ENCODE data around the gene RDH5. TPM values are rescaled to one million over a fixed set of nuclear protein-coding genes. Genes with fewer than 3 reads are reported as not detected.

Gene RDH5
- total and polyA plus RNA-seq, 12 donors: 1.9 to 41.4 (median 5.3) TPM

DNA sequence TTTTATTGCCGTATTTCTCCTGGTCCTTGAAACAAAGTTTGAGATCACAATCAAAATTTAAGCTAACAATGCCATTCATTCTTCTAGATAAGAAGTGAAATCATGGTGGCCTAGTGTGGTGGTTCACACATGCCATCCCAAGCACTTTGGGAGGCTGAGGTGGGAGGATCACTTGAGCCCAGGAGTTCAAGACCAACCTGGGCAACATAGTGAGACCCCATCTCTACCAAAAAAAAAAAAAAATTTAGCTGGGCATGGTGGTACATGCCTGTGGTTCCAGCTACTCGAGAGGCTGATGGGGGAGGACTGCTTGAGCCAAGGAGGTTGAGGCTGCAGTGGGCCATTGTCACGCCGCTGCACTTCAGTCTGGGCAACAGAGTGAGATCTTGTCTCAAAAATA, 47.0 kb downstream of the RDH5 start:
- no peak for DNase-seq
- 98 to 99% (median 98%) methylated on average over 4 of the region's 4 CpGs for WGBS, 4 donors
- peaks cover 0 to 31% of the 10 kb centered on the region in 2 donors for H3K36me3 ChIP-seq (replicated peaks in 1 of 2)

DNA sequence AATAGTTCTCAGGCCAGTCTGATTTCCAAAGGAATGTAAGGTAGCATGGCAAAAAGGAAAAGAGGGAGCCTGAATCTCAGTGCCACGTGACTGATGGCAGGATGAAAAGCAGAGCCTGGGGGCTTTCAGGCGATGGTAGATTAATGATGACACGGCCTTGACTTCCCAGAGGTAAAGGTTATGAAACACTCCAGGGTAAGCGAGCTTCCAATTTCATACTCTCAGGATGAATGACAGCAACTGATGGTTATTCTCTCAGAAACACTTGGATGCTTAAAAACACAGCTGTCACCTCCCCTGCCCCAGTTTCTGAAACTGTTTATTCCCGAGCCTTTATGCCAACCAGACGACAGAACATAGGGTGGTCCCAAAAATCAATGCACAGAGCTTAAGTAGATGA, 51.5 kb downstream of the RDH5 start:
- Histone ChIP-seq H3K27me3 (no peaks in the 10 kb centered on the region), H3K27ac (no peak overlapping the region), H3K4me3 (no peak overlapping the region), H3K36me3 (replicated peaks in 1 of 2) (peaks cover 0 to 28% of the 10 kb centered on the region in 2 donors), H3K4me1 (replicated peaks in 1 of 2) (no peaks in the 10 kb centered on the region), H3K9me3 (replicated peaks in 1 of 3) (no peaks in the 10 kb centered on the region)
- DNase-seq: no peak
- TF ChIP-seq POLR2A (IDR thresholded peaks at IDR 0.05): no peak
- TF ChIP-seq, protein P1, sequence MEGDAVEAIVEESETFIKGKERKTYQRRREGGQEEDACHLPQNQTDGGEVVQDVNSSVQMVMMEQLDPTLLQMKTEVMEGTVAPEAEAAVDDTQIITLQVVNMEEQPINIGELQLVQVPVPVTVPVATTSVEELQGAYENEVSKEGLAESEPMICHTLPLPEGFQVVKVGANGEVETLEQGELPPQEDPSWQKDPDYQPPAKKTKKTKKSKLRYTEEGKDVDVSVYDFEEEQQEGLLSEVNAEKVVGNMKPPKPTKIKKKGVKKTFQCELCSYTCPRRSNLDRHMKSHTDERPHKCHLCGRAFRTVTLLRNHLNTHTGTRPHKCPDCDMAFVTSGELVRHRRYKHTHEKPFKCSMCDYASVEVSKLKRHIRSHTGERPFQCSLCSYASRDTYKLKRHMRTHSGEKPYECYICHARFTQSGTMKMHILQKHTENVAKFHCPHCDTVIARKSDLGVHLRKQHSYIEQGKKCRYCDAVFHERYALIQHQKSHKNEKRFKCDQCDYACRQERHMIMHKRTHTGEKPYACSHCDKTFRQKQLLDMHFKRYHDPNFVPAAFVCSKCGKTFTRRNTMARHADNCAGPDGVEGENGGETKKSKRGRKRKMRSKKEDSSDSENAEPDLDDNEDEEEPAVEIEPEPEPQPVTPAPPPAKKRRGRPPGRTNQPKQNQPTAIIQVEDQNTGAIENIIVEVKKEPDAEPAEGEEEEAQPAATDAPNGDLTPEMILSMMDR (IDR thresholded peaks at IDR 0.05): no peak
- intact Hi-C loops (cut with DNase I): no loop called here
- WGBS, 4 donors: 42 to 52% (median 49%) methylated on average over 6 of the region's 6 CpGs

More for the DNA sequence above, 47.0 kb downstream of the RDH5 start:
- H3K4me3 ChIP-seq: no peak overlapping the region
- H3K27ac ChIP-seq: no peak overlapping the region
- intact Hi-C loops (cut with DNase I): no loop called here
- H3K4me1 ChIP-seq (replicated peaks in 1 of 2): no peaks in the 10 kb centered on the region
- no peaks in the 10 kb centered on the region for H3K27me3 ChIP-seq
- no peaks in the 10 kb centered on the region for H3K9me3 ChIP-seq (replicated peaks in 1 of 3)
- no peak for TF ChIP-seq POLR2A (IDR thresholded peaks at IDR 0.05)
- TF ChIP-seq, protein P1 (IDR thresholded peaks at IDR 0.05): no peak

Small RNA genes within 50 kb of the gene (small RNA-seq; reads per million reads assigned to genes)
- gene AC009779.1 (0 reads per million in 2 donors), gene RF00017 (0 reads per million in 2 donors)

Other genes with a start within 250 kb of the RDH5 start
- not detected for gene OR6C68, start 228.0 kb upstream of the RDH5 start, total RNA-seq
- gene OR6C68, start 228.0 kb upstream of the RDH5 start, polyA plus RNA-seq: not detected
- gene OR6C4, start 170.8 kb upstream of the RDH5 start, total RNA-seq: not detected
- gene OR6C4, start 170.8 kb upstream of the RDH5 start, polyA plus RNA-seq: not detected
- gene OR2AP1, start 147.9 kb upstream of the RDH5 start, total RNA-seq: not detected
- not detected for gene OR2AP1, start 147.9 kb upstream of the RDH5 start, polyA plus RNA-seq
- not detected for gene OR10P1, start 83.5 kb upstream of the RDH5 start, total RNA-seq
- not detected for gene OR10P1, start 83.5 kb upstream of the RDH5 start, polyA plus RNA-seq
- gene ITGA7, start 12.5 kb upstream of the RDH5 start, total RNA-seq: 10 to 100 TPM in 6 of 9 donors, 1 to 10 TPM in 3; 5.7 to 41.3 (median 14.6) TPM
- gene ITGA7, start 12.5 kb upstream of the RDH5 start, polyA plus RNA-seq: 10 to 100 TPM in 2 of 3 donors, 1 to 10 TPM in 1; 9.3 to 77.1 (median 53.6) TPM
- gene BLOC1S1, start 4.3 kb upstream of the RDH5 start, total RNA-seq: 100 to 1,000 TPM; 180 to 304 (median 220) TPM
- 1,000 to 10,000 TPM in 1 of 3 donors, 100 to 1,000 TPM in 2; 188 to 1,005 (median 657) TPM for gene BLOC1S1, start 4.3 kb upstream of the RDH5 start, polyA plus RNA-seq
- 1,000 to 10,000 TPM in 7 of 9 donors, 100 to 1,000 TPM in 2; 796 to 1,954 (median 1,283) TPM for gene CD63, start 8.6 kb downstream of the RDH5 start, total RNA-seq
- gene CD63, start 8.6 kb downstream of the RDH5 start, polyA plus RNA-seq: 1,000 to 10,000 TPM; 1,798 to 2,350 (median 1,843) TPM
- gene GDF11, start 22.7 kb downstream of the RDH5 start, total RNA-seq: 1 to 10 TPM; 3.3 to 8.3 (median 6.7) TPM
- gene GDF11, start 22.7 kb downstream of the RDH5 start, polyA plus RNA-seq: 1 to 10 TPM; 2.4 to 4.1 (median 3.8) TPM
- 100 to 1,000 TPM in 1 of 9 donors, 10 to 100 TPM in 8; 23.2 to 148 (median 56.0) TPM for gene SARNP, start 97.3 kb downstream of the RDH5 start, total RNA-seq
- gene SARNP, start 97.3 kb downstream of the RDH5 start, polyA plus RNA-seq: 100 to 1,000 TPM; 113 to 131 (median 117) TPM
- gene ORMDL2, start 97.6 kb downstream of the RDH5 start, total RNA-seq: 10 to 100 TPM; 11.7 to 74.7 (median 26.3) TPM
- gene ORMDL2, start 97.6 kb downstream of the RDH5 start, polyA plus RNA-seq: 10 to 100 TPM; 45.4 to 97.7 (median 68.6) TPM
- gene DNAJC14, start 109.2 kb downstream of the RDH5 start, total RNA-seq: 10 to 100 TPM; 26.3 to 50.0 (median 32.3) TPM
- gene DNAJC14, start 109.2 kb downstream of the RDH5 start, polyA plus RNA-seq: 10 to 100 TPM in 2 of 3 donors, 1 to 10 TPM in 1; 9.9 to 31.2 (median 12.4) TPM
- 10 to 100 TPM in 3 of 9 donors, 1 to 10 TPM in 5, under 1 TPM in 1; 0.89 to 17.3 (median 7.0) TPM for gene MMP19, start 122.5 kb downstream of the RDH5 start, total RNA-seq
- gene MMP19, start 122.5 kb downstream of the RDH5 start, polyA plus RNA-seq: 10 to 100 TPM in 2 of 3 donors, 1 to 10 TPM in 1; 8.0 to 15.8 (median 15.3) TPM
- 10 to 100 TPM; 32.1 to 60.9 (median 37.8) TPM for gene PYM1, start 207.5 kb downstream of the RDH5 start, total RNA-seq
- 10 to 100 TPM; 48.3 to 59.1 (median 49.0) TPM for gene PYM1, start 207.5 kb downstream of the RDH5 start, polyA plus RNA-seq
- 100 to 1,000 TPM in 1 of 9 donors, 10 to 100 TPM in 8; 16.0 to 116 (median 31.9) TPM for gene DGKA, start 210.8 kb downstream of the RDH5 start, total RNA-seq
- 10 to 100 TPM; 21.1 to 99.8 (median 66.2) TPM for gene DGKA, start 210.8 kb downstream of the RDH5 start, polyA plus RNA-seq
- 1 to 10 TPM in 5 of 9 donors, under 1 TPM in 3, not detected in 1; 0.35 to 3.8 (median 1.3) TPM for gene PMEL, start 245.6 kb downstream of the RDH5 start, total RNA-seq
- 1 to 10 TPM in 2 of 3 donors, under 1 TPM in 1; 0.77 to 1.5 (median 1.0) TPM for gene PMEL, start 245.6 kb downstream of the RDH5 start, polyA plus RNA-seq
- 10 to 100 TPM in 8 of 9 donors, 1 to 10 TPM in 1; 6.3 to 30.6 (median 18.7) TPM for gene CDK2, start 246.4 kb downstream of the RDH5 start, total RNA-seq
- gene CDK2, start 246.4 kb downstream of the RDH5 start, polyA plus RNA-seq: 10 to 100 TPM in 1 of 3 donors, 1 to 10 TPM in 2; 6.0 to 16.5 (median 9.2) TPM

Measured in adrenal gland (tissue), 12 donors.